Activated gamma-delta T cell (primary cell): ENCODE results near the gene TMUB1.
"Not testable (repeated sequence)": the region's sequence is repeated elsewhere in the genome, so short reads cannot be mapped to it uniquely, and the experiment has no call there.

Source experiments
- DNase-seq: peaks from one replicate; lab custom pipeline; 2025; lab: John Stamatoyannopoulos, UW

TMUB1 gene

DNA sequence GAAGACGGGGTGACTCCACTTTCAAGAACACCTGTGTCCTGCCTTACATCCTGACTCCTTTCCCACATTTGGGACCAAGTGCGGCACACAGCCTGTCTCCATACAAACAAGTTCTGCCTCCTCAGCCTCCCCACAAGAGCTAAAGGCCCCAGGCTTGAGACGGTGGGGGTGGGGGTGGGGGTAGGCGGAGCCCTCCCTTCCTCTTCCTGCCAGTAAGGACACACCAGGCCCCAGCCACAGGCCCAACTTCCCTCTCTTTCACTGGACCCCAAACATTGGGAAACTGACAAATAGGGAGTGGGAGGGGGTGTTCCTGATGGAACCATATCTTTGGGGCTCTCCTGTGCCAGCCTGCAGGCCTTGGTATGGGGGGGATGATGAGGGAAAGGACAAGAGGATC is 30.2 kb downstream of the TMUB1 start:
- DNase-seq: no peak

DNA sequence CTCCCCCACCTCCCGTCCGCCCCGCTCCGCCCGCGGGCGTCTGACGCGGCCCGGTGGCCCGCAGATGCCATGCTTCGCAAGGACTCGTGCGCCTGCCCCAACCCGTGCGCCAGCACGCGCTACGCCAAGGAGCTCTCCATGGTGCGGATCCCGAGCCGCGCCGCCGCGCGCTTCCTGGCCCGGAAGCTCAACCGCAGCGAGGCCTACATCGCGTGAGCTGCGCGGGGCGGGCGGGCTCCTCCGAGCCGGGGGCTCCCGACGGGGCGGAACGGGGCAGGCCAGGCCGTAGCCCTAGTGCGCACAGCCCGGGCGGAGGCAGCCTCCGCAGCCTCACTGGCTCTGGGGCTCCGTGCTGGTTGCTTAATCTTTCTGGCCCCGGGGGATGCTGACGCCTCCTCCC is 32.2 kb downstream of the TMUB1 start:
- peak; percentile 33 for DNase-seq

DNA sequence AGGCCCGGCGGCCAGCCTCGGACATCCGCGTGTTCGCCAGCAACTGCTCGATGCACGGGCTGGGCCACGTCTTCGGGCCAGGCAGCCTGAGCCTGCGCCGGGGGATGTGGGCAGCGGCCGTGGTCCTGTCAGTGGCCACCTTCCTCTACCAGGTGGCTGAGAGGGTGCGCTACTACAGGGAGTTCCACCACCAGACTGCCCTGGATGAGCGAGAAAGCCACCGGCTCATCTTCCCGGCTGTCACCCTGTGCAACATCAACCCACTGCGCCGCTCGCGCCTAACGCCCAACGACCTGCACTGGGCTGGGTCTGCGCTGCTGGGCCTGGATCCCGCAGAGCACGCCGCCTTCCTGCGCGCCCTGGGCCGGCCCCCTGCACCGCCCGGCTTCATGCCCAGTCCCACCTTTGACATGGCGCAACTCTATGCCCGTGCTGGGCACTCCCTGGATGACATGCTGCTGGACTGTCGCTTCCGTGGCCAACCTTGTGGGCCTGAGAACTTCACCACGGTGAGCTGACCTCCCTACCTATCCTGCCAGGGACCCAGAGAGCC is 34.3 kb downstream of the TMUB1 start:
- DNase-seq: no peak

DNA sequence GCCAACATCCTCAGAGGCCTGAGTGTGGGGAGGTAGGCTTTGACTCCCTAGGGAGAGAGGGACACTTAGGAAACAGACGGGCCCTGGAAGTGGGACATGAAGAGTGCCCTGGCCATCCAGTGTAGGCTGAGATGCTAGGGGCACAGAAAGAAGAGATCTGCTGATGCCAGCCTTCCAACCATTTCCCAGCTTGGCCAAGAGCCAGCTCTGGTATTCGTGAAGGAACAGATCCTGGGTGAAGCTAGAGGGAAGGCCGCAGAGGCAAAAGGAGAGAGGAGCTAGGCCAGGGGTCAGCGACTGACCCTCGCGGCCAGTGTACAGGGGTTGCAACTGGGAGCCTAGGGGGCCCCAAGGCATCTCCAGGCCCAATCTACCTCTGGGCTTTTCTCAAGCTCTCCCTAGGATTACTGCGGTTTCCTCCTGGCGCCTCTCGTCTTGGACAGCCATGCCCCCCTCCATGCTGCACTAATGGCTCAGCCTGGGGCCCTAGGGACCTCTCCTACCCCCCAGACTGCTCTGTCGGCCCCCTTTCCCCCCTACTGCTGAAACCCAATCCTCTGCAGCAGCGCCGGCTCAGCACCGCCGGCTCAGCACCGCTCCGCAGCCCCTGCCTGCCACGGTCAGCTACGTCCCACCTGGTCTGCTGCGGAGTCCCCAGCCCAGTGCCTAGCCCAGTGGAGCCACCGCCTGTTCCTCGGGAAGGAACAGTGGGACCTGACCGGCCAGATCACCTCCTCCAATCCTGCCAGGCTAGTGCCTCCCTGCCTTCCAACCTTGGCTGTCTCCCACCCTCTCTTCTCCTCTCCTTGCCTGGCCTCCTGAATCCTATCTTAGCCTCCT is 35.1 kb downstream of the TMUB1 start, which contains the start of gene ASIC3:
Gene ASIC3, plus strand, starts transcription at position 556 of the 840 bp plus-strand sequence. CDS start 355 bp downstream, outside the sequence.
- no peak for DNase-seq

GRCh38 chr7:151046603-151047573 is 36.4 kb downstream of the TMUB1 start:
- no peak for DNase-seq

- DNase-seq: no peak
Observed at GRCh38 chr7:151045967-151046366, 37.3 kb downstream of the TMUB1 start.

DNA sequence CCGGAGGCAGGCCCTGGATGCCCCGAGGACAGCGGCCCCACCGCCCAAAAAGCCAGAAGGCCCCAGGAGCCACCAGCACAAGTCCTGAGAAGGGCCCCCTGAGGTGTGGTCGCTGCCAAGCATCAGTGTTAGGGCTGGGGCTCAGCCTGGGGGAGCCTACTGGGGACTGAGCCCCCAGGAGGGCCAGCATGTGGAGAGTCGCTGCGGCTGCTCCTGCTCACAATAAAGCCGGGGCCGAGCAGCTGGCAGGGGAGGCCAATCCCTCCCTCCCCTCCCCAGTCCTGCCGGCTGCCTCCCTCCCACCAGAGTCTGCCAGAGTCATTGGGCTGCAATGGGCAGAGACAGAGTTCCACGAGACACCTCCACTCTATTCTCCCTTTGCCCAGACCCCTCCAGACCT is 38.0 kb downstream of the TMUB1 start:
- no peak for DNase-seq

DNA sequence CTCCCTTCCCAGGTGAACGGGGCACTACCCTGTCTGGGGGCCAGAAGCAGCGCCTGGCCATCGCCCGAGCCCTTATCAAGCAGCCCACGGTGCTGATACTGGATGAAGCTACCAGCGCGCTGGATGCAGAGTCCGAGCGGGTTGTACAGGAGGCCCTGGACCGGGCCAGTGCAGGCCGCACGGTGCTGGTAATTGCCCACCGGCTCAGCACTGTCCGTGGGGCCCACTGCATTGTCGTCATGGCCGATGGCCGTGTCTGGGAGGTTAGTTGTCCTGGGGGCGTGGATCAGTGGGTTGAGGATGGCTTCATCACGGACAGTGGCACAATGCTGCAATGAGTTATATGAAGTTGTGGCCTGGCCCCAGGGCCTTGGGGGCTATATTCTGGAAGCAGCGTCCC is 39.3 kb downstream of the TMUB1 start:
- DNase-seq: no peak

- DNase-seq: not testable (repeated sequence)
Observed at GRCh38 chr7:151043449-151043848, 39.8 kb downstream of the TMUB1 start.

DNA sequence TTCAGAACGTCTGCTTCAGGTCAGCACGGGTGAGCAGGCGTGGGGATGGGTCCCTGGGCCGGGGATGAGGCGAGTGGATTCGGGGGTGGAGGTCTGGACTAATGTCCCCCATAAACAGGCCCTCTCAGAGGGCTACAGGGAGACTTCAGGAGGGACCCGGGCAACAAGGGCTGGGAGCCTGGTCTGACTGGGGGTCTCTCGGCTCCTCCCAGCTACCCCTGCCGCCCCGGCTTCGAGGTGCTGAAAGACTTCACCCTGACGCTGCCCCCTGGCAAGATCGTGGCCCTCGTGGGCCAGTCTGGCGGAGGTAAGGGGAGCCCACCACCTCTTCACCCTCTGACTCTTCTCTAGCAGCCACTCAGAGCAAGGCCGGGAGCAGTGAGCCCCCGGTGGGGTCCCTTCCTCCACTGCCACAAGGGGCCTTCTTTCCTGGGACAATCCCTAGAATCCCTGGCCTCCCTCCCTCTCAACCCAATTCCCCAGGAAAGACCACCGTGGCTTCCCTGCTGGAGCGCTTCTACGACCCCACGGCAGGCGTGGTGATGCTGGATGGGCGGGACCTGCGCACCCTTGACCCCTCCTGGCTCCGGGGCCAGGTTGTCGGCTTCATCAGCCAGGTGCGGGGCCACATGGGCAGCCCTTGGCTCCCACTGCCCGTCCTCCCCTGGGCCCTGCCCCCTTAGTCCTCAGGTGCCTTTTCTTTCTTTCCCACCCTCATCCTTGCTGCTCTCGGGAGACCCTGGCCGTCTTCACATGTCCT is 42.5 kb downstream of the TMUB1 start:
- DNase-seq: no peak

GRCh38 chr7:151039850-151040548 is 43.3 kb downstream of the TMUB1 start:
- no peak for DNase-seq

- DNase-seq: peak; percentile 22
Observed at GRCh38 chr7:151038951-151039849, 44.1 kb downstream of the TMUB1 start.

DNA sequence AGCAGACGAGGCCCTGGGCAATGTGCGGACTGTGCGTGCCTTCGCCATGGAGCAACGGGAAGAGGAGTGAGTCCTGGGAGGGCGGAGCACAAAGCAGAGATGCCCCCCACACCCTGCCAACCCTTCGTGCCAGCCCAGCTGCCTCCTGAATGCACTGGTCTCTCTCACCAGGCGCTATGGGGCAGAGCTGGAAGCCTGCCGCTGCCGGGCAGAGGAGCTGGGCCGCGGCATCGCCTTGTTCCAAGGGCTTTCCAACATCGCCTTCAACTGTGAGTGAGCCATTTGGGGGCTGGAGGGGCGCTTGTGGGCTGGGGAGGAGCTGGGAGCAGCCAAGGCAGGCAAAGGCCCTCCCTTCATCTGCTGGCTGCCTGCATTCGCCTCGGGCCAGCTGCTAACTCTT is 47.4 kb downstream of the TMUB1 start:
- DNase-seq: no peak

DNA sequence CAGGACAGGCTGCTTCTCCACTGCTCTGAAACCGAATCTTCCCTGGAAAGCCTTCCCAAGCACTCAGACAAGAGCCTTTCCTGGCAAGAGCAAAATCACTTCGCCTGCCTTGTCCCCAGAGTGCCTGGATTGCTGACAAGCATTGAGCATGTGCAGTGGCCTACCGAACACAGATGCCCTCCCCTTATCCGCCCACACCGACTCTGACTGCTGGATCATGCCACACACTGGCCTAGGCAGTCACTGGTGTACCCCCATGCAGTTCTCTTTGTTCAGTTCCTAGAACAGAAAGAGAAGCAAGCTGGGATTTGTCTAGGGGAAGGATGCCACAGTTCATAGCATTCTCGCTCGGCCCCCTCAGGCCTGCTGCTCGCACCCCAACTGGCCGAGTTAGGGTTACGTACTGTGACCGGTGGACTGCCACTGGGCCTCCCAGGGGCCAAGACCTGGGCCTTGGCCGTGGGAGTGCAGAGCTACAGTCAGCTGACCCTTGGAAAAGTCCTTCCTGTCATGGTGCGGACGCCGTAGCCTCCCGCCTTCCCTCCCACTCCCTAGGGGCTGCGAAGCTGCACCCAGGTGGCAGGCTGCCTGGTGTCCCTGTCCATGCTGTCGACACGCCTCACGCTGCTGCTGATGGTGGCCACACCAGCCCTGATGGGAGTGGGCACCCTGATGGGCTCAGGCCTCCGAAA is 48.1 kb downstream of the TMUB1 start:
- no peak for DNase-seq

DNA sequence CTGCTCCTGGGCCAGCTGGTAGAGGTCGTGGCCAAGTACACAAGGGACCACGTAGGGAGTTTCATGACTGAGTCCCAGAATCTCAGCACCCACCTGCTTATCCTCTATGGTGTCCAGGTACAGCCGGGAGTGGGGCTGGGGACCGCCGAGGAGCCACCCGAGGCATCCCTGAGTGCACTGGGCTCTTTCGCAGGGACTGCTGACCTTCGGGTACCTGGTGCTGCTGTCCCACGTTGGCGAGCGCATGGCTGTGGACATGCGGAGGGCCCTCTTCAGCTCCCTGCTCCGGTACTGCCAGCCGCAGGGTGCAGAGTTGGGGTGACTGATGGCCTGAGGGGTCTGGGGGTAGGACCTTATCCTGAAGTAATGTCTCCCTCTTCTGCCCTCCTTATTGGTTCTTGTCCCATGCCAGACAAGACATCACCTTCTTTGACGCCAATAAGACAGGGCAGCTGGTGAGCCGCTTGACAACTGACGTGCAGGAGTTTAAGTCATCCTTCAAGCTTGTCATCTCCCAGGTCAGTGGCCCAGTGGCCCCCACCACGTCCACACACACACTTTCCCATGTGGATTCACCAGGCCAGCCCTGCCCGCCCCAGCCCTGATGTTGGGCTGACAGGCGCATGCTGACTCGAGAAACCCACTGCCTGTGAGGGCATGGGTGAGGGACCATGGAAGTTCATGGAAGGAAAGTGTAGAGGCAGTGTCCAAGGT is 48.8 kb downstream of the TMUB1 start:
- DNase-seq: no peak

- DNase-seq: no peak
Observed at GRCh38 chr7:151033864-151034249, 49.4 kb downstream of the TMUB1 start.

GRCh38 chr7:151032936-151033863 is 50.1 kb downstream of the TMUB1 start:
- no peak for DNase-seq
